HG02970 (cell line): ENCODE measurements around the gene OLFML3.

ENCODE experiments used
- ATAC-seq: cut with Tn5 transposase; IDR thresholded peaks from one replicate; pipeline ENCODE4 v1.9.1; 2021; ENCODE audit warnings: mild to moderate bottlenecking, moderate library complexity, moderate number of reproducible peaks; ENCODE audit not compliant: unreplicated experiment, low FRiP score

The OLFML3 gene

DNA sequence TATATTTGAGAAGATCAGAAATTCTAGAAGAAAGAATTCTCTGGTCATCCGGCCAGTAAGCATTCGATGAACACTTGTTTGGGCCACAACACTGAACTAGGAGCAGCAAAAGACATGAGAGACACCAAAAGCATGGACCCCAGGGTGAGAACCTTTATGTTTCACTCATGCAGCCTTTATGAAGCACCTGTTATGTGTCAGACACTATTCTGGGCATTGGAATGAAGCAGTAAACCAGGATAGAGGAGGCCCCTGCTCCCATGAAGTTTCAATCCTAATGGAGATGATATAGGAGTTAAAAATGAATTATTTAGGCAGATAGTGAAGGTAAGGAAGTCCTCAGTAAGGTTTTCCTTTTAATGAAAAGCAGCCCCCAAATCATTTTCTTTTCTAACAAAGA, 43.6 kb downstream of the OLFML3 start:
- no peak for ATAC-seq

DNA sequence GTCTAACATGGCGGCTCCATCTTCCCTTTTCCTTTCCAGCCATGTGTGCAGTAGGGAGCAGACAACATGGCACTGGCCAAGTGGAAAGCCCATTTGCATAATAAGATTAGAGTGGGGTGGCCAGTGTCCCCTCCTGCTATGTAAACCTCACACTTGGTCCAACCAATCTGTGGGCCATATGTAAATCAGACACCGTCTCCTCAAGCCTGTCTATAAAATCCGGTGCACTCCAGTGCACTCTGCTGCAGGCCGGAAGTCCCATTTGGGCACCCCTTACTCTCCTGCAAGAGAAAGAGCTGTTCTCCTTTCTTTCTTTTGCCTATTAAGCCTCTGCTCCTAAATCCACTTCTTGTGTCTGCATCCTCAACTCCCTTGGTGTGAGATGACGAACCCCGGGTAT, 44.1 kb downstream of the OLFML3 start:
- no peak for ATAC-seq

- no peak for ATAC-seq
These were observed 44.8 kb downstream of the OLFML3 start for GRCh38 chr1:114024049-114024448.

- no peak for ATAC-seq
These were observed 46.5 kb downstream of the OLFML3 start for GRCh38 chr1:114025609-114026401.

- ATAC-seq: no peak
These were observed 47.5 kb downstream of the OLFML3 start for GRCh38 chr1:114026797-114027196.
